GM12873 (cell line): Measurements from ENCODE around the gene PCGF1.

Experiments
- TF ChIP-seq, protein P1 (sequence below): IDR thresholded peaks from 2 replicates; pipeline ENCODE4 v1.5.1; 2012; ENCODE audit warnings: low read depth, mild to moderate bottlenecking, moderate library complexity, low read length, control low read depth; ENCODE audit not compliant: insufficient read depth; ENCODE audit errors: missing control alignments

Gene PCGF1

DNA sequence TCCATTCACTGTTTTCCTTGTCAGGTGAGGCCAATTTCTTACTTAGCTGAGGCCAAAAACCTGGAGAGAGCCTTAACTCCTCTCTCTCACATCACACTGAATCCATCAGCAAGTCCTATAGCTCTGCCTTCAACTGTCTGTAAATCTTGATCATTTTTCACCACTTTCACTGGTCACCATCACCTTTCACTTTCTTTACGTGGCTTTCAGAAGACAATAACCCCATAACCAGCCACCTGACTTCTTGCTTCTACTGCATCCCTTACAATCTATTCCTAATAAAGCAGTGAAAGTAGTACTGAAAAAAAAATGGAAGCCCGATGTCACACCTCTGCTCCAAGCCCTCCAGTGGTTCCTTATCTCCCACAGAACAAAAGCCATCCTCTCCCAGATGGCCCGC, 38.5 kb upstream of the PCGF1 start:
- TF ChIP-seq, protein P1, sequence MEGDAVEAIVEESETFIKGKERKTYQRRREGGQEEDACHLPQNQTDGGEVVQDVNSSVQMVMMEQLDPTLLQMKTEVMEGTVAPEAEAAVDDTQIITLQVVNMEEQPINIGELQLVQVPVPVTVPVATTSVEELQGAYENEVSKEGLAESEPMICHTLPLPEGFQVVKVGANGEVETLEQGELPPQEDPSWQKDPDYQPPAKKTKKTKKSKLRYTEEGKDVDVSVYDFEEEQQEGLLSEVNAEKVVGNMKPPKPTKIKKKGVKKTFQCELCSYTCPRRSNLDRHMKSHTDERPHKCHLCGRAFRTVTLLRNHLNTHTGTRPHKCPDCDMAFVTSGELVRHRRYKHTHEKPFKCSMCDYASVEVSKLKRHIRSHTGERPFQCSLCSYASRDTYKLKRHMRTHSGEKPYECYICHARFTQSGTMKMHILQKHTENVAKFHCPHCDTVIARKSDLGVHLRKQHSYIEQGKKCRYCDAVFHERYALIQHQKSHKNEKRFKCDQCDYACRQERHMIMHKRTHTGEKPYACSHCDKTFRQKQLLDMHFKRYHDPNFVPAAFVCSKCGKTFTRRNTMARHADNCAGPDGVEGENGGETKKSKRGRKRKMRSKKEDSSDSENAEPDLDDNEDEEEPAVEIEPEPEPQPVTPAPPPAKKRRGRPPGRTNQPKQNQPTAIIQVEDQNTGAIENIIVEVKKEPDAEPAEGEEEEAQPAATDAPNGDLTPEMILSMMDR = no peak

DNA sequence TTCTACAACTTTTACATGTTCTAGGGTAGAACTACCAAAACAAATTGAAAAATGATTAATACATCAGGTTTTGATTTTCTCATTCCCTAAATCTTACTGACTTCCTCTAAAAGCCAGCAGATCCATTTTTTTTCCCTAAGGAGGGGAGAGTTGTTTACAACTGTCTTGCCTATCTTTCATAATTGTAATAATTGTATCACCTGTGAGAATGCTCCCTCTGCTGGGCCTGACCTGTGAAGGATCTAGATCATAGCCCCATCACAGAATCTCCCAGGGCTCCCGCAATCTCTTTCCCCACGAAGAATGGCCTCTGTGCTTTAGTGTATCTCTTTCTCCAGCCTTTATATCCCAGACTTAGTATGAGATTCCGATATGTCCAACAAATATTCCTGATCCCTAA, 37.1 kb upstream of the PCGF1 start:
- TF ChIP-seq, protein P1 = peak; percentile 26

DNA sequence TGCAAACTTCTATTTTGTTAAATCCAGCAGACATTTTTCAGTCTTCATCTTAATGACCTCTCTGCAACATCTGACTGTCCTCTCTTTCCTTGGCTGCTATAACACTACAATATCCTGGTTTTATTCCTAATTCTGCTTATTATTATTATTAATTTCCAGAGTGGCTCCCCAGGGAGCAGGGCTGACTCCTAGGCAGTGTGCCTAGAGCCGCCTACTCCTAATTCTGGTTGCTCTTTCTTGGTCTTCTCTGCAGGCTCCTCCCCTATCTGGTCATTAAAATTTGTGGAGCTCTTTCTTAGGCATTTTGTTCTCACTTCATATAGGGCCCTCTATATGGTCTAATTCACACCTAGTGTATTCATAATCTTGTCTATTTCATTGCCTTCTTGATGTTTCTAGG, 35.5 kb upstream of the PCGF1 start:
- TF ChIP-seq, protein P1 = no peak

DNA sequence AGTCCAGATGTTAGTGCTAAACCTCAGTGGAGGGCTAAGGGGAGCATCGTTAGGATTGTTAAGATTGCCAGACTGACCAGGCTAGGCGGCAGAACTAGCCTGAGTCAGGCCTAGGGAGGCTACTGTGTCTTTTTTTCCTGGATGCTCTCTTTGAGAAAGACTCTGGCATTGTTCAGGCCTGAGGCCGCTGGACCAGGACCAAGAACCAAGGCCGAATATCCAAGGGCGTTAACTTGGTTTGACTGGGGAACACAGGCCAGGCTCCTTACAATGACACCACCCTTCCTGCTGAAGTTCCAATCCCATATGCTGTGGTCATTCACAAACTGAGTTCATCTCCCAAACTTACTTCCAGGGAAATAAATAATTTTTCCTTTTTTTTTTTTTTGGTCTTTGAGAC, 32.8 kb upstream of the PCGF1 start:
- TF ChIP-seq, protein P1 = no peak

DNA sequence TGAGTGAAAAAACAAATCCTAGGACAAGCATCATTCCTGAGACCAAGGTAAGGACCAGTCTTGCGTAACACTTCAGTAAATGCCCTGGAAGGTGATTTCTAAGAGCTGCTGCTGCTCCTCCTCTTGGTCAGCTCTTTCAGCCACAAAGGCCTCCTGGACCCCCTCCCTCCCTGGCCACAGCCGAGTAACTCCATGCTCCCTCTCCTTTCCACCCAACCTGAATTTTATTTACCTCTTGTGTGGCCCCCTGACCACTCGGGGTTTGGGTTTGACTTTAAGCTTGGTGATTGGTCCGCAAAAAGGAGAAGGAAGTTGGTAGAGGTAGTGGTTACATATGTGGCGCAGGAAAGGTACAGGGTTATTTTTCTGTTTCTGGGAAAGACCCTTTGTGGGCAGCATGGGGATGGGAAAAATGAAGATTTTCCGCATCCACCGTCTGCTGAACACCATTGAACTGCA, 31.4 kb upstream of the PCGF1 start:
- TF ChIP-seq, protein P1 = no peak

DNA sequence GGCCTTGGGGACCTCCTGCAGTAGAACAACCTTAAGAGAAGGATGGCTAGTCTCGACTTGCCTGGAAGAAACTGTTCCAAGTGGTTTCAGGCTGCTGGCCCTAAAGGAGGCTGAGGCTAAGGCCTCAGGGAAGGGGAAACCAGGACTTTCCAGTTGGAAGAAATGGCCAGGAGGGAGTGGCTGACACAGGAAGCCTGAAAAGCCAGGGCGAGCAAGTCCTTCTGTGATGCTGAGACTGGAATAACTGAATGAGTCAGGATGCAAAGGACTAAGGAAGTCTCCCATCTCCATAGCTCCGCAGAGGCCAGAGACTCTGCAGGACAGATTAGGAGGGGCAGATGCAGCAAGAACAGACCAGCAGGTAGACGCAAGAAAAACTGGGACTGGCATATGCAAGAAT, 29.6 kb upstream of the PCGF1 start:
- TF ChIP-seq, protein P1 = no peak

DNA sequence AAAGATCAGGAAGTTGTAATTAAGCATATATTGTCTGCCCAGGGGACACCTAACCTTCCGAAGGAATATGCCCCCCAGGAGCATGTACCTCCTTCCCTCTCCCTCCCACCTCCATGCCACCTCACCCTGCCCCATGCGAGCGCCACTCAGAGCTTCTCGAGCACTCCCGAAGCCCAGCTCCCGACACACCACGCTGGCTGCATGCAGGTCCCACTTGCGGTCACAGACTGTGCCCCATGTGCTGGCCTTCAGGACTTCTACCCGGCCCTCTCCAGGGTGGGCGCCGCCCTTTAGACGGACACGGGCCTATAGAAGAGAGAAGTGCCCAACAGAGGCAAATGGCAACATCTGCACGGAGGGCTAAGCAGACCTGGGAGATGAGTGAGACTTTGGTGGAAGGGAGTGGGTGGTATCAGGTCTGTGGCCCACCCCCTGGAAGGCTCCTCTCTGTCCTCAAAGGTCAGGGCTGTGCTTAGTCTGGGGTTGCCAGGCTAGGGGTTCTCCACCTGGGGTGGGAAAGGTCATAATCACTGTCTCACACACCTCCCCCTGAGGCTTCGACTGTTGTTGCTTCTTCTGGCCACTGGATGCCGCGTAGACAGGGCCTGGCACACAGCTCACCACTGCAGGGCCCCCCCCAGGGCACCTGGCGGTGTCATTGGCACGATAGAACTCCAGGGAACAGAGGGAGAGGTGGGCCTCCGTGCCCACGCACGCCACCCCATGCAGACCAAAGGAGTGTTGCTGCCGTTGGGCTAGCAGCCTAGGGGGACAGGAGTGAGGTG, 28.9 kb upstream of the PCGF1 start:
- TF ChIP-seq, protein P1 = peak; percentile 6
